SK-N-SH treated with all-trans-retinoic acid at 6 μM for 48 hours (cell line): ENCODE measurements around the gene HSD17B8.
"Not testable (repeated sequence)": the region's sequence is repeated elsewhere in the genome, so short reads cannot be mapped to it uniquely, and the experiment has no call there.

Source experiments
- ARNTL ChIP-seq: fragments of 450-650 bp; formaldehyde crosslinking; IDR thresholded peaks from 2 replicates; pipeline ENCODE4 v1.5.0; 2020; ENCODE audit warnings: low read depth, mild to moderate bottlenecking, moderate library complexity, borderline replicate concordance
- RARB ChIP-seq: fragments of 250-450 bp; sonication (Bioruptor Pico); IDR thresholded peaks from 2 replicates; pipeline ENCODE4 v1.8.0; 2021; ENCODE audit warnings: mild to moderate bottlenecking, moderate library complexity
- ZFP3 ChIP-seq: fragments of 250-450 bp; sonication (Bioruptor Pico); IDR thresholded peaks from 2 replicates; pipeline ENCODE4 v1.5.0; 2020; ENCODE audit warnings: mild to moderate bottlenecking, moderate library complexity
- ZNF70 ChIP-seq: fragments of 450-650 bp; formaldehyde crosslinking; IDR thresholded peaks from 2 replicates; pipeline ENCODE4 v1.5.0; 2020; ENCODE audit warnings: mild to moderate bottlenecking, moderate library complexity
- ZNF8 ChIP-seq: fragments of 450-650 bp; formaldehyde crosslinking; IDR thresholded peaks from 2 replicates; pipeline ENCODE4 v1.5.0; 2020; ENCODE audit warnings: mild to moderate bottlenecking, moderate library complexity
- TF ChIP-seq, protein P1 (sequence below): fragments of 250-450 bp; sonication (Bioruptor Pico); IDR thresholded peaks from 2 replicates; pipeline ENCODE4 v1.5.1; 2021; ENCODE audit warnings: mild to moderate bottlenecking, moderate library complexity

DNA sequence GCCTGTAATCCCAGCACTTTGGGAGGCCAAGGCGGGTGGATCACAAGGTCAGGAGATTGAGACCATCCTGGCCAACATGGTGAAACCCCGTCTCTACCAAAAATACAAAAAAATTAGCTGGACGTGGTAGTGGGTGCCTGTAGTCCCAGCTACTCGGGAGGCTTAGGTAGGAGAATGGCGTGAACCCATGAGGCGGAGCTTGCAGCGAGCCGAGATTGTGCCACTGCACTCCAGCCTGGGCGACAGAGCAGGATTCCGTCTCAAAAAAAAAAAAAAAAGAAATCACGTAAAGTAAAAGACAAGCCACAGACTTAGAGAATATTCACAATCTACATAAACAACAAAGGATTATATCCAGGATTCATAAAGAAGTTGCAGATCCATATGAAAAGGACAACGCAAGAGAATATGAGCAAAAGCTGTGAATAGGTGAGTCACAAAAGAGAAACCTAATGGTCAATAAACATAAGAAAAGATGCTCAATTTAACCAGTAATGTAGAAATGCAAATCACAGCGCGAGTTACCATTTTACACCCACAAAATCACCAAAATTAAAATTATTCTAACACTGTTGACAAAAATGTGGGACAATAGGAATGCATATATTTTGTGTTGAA is 22.2 kb downstream of the HSD17B8 start:
- not testable (repeated sequence) for TF ChIP-seq ZFP3 (CRISPR knock-in tag); ARNTL; ZNF70 (CRISPR knock-in tag); RARB (CRISPR knock-in tag); ZNF8
- TF ChIP-seq, protein P1, sequence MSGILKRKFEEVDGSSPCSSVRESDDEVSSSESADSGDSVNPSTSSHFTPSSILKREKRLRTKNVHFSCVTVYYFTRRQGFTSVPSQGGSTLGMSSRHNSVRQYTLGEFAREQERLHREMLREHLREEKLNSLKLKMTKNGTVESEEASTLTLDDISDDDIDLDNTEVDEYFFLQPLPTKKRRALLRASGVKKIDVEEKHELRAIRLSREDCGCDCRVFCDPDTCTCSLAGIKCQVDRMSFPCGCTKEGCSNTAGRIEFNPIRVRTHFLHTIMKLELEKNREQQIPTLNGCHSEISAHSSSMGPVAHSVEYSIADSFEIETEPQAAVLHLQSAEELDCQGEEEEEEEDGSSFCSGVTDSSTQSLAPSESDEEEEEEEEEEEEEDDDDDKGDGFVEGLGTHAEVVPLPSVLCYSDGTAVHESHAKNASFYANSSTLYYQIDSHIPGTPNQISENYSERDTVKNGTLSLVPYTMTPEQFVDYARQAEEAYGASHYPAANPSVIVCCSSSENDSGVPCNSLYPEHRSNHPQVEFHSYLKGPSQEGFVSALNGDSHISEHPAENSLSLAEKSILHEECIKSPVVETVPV, result not testable (repeated sequence)
